Measurements from ENCODE around the gene HNRNPUL1.
"Not testable (repeated sequence)": the region's sequence is repeated elsewhere in the genome, so short reads cannot be mapped to it uniquely, and the experiment has no call there.

HNRNPUL1 gene

GRCh38 chr19:41226053-41226873 lies 37.9 kb upstream of the HNRNPUL1 start:
- peak overlapping the region; percentile 28 for H3K4me3 ChIP-seq (ENCODE audit: low read depth, low read length)
- in situ Hi-C loops (cut with HindIII; ENCODE audit: low sequenced_read_pairs), result no loop called here
- DNase-seq (ENCODE audit: low read depth), result peak; percentile 53
- TF ChIP-seq, protein P1, sequence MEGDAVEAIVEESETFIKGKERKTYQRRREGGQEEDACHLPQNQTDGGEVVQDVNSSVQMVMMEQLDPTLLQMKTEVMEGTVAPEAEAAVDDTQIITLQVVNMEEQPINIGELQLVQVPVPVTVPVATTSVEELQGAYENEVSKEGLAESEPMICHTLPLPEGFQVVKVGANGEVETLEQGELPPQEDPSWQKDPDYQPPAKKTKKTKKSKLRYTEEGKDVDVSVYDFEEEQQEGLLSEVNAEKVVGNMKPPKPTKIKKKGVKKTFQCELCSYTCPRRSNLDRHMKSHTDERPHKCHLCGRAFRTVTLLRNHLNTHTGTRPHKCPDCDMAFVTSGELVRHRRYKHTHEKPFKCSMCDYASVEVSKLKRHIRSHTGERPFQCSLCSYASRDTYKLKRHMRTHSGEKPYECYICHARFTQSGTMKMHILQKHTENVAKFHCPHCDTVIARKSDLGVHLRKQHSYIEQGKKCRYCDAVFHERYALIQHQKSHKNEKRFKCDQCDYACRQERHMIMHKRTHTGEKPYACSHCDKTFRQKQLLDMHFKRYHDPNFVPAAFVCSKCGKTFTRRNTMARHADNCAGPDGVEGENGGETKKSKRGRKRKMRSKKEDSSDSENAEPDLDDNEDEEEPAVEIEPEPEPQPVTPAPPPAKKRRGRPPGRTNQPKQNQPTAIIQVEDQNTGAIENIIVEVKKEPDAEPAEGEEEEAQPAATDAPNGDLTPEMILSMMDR (IDR thresholded peaks at IDR 0.05; ENCODE audit: low read depth, low read length, missing control alignments), result no peak

DNA sequence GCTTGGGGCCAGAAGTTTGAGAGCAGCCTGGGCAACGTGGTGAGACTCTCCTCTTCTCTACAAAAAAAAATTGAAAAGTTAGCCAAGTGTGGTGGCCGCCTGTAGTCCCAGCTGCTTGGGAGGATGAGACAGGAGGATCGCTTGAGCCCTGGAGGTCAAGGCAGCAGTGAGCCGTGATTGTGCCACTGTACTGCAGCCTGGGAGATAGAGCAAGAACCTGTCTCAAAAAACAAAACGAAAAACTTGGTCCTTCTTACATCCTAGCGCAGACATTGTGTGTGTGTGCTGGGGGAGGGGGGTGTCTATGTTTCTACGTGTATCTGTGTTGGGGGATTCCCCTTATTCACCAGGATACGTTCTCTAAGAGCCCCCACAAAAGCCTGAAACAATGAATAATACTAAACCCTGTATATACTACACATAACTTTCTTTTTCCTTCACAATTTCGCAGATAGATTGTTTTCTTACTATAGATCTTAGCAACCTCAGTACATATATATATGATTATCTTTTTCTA lies 37.2 kb upstream of the HNRNPUL1 start:
- peak overlapping the region; percentile 28 for H3K4me3 ChIP-seq (ENCODE audit: low read depth, low read length)
- TF ChIP-seq, protein P1 (IDR thresholded peaks at IDR 0.05; ENCODE audit: low read depth, low read length, missing control alignments), result no peak
- DNase-seq (ENCODE audit: low read depth), result no peak
- in situ Hi-C loops (cut with HindIII; ENCODE audit: low sequenced_read_pairs), result no loop called here

DNA sequence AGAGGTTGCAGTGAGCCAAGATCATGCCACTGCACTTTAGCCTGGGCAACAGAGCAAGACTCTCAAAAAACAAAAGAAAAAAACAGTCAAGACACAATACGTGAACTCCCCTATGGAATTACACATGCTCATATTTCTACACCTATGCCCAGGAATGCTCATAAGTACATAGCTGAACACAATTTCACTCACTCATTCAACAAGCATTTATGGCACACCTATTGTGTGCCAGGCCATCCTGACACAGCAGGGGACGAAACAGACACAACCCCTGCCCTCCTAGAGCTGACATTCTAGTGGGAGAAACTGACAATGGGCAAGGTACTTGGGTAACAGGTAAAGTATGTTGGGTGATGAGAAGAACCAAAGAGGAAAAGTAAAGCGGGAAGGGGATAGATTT lies 35.7 kb upstream of the HNRNPUL1 start:
- in situ Hi-C loops (cut with HindIII; ENCODE audit: low sequenced_read_pairs), result no loop called here
- DNase-seq (ENCODE audit: low read depth), result no peak
- no peak overlapping the region for H3K4me3 ChIP-seq (ENCODE audit: low read depth, low read length)
- TF ChIP-seq, protein P1 (IDR thresholded peaks at IDR 0.05; ENCODE audit: low read depth, low read length, missing control alignments), result no peak

GRCh38 chr19:41229338-41229737 lies 34.8 kb upstream of the HNRNPUL1 start:
- H3K4me3 ChIP-seq (ENCODE audit: low read depth, low read length); DNase-seq (ENCODE audit: low read depth); in situ Hi-C loops (cut with HindIII; ENCODE audit: low sequenced_read_pairs): not testable (repeated sequence)

DNA sequence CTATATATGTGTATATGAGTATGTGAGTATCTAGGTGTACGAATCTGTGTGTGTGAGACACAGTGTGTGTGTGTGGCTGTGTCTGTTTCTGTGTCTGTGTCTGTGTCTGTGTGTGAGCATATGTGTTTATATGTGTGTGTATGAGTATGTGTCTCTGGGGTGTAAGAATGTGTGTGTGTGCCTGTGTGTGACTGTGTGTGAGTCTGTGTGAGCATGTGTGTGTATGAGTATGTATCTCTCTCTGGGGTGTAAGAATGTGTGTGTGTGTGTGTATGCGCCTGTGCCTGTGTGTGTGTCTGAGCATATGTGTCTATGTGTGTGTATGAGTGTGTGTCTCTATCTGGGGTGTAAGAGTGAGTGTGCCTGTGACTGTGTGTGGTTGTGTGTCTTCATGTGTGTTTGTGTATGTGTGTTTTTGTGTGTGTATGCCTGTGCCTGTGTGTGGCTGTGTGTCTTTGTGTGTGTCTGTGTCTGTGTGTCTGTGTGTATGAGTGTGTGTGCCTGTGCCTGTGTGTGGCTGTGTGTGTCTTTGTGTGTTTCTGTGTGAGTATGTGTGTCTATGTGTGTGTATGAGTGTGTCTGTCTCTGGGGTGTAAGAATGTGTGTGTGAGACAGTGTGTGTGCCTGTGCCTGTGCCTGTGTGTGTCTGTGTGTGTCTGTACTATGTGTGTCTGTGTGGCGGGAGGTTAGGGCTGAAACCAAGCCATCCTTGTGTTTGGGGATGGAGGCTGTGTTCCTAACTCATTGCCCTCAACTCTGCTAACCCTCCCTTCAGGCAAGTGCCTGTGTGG lies 33.9 kb upstream of the HNRNPUL1 start:
- TF ChIP-seq, protein P1 (IDR thresholded peaks at IDR 0.05; ENCODE audit: low read depth, low read length, missing control alignments), result no peak
- in situ Hi-C loops (cut with HindIII; ENCODE audit: low sequenced_read_pairs), result no loop called here

GRCh38 chr19:41232686-41233085 lies 31.5 kb upstream of the HNRNPUL1 start:
- H3K4me3 ChIP-seq (ENCODE audit: low read depth, low read length), result no peak overlapping the region
- no peak for DNase-seq (ENCODE audit: low read depth)
- TF ChIP-seq, protein P1 (IDR thresholded peaks at IDR 0.05; ENCODE audit: low read depth, low read length, missing control alignments), result no peak
- in situ Hi-C loops (cut with HindIII; ENCODE audit: low sequenced_read_pairs), result no loop called here

More for the DNA sequence above, 33.9 kb upstream of the HNRNPUL1 start:
- H3K4me3 ChIP-seq (ENCODE audit: low read depth, low read length), result no peak overlapping the region
- DNase-seq (ENCODE audit: low read depth), result no peak

All from astrocyte of the cerebellum (primary cell).